ENCODE data around the gene PLEKHG1.

DNA sequence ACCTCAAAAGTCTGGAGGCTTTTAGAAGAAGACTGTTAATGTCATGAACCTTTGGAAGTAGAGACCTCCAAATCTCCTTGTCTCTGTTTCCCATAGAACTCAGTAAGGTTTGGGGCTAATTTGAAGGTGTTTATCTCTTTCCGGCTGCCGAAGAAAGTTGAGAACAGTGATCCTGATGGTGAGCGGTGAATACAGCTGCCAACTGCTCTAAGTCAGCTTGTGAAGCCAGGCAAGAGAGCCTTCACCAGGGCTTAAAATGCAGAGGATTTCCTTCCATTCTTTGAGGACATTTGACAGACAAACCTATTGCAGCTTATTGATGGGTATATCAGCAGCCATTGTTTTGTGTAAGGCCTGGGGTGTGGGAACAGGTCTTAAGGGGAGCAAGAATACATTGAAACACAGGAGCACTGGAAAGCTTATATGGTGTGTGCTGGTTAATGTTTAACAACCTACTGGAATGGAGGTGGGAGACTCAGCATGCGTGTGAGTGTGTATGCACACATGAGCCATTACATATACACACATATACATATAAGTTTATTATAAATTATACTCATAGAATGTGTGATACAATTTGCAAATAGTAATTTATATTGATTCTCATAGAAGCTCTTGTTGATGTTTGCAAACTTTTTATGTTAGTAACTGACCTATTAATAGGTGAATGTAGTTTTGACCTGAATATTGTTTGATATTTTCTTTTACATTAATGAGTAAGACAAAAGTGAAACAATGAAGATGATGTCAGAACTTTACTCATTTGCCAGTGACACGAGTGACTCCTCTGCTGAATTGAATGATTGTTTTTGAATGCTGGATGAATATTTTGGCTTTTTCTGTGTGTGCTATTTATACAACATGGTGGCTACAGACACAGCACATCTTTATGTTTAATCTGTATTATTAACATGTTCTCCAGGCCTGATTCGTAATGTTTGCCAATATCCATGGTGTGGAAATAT is 18.1 kb downstream of the PLEKHG1 start:
- TF ChIP-seq, protein P1, sequence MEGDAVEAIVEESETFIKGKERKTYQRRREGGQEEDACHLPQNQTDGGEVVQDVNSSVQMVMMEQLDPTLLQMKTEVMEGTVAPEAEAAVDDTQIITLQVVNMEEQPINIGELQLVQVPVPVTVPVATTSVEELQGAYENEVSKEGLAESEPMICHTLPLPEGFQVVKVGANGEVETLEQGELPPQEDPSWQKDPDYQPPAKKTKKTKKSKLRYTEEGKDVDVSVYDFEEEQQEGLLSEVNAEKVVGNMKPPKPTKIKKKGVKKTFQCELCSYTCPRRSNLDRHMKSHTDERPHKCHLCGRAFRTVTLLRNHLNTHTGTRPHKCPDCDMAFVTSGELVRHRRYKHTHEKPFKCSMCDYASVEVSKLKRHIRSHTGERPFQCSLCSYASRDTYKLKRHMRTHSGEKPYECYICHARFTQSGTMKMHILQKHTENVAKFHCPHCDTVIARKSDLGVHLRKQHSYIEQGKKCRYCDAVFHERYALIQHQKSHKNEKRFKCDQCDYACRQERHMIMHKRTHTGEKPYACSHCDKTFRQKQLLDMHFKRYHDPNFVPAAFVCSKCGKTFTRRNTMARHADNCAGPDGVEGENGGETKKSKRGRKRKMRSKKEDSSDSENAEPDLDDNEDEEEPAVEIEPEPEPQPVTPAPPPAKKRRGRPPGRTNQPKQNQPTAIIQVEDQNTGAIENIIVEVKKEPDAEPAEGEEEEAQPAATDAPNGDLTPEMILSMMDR (conservative IDR thresholded peaks at IDR 0.05; ENCODE audit: low read depth, low read length): no peak
- TF ChIP-seq EZH2 (IDR thresholded peaks at IDR 0.05; ENCODE audit: borderline replicate concordance, low read depth, low read length, poor library complexity, severe bottlenecking): no peak
